ENCODE measurements around the gene NPTX1.

NPTX1 gene

GRCh38 chr17:80443498-80443897 lies 32.9 kb downstream of the NPTX1 start:
- FAIRE-seq, result no peak

DNA sequence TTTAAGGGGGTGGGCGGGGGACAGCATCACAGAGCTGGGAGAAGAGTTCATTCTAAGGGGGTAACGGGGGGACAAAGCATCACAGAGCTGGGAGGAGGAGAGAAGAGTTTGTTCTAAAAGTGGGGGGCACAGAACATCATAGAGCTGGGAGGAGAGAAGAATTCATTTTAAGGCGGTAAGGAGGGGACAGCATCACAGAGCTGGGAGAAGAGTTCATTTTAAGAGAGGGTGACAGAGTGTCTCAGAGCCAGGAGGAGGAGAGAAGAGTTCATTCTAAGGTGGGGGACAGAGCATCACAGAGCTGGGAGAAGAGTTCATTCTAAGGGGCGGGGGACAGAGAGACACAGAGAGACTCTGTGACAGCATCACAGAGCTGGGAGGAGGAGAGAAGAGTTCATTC lies 33.6 kb downstream of the NPTX1 start:
- FAIRE-seq, result no peak

GRCh38 chr17:80442323-80442659 lies 34.1 kb downstream of the NPTX1 start:
- FAIRE-seq, result no peak

DNA sequence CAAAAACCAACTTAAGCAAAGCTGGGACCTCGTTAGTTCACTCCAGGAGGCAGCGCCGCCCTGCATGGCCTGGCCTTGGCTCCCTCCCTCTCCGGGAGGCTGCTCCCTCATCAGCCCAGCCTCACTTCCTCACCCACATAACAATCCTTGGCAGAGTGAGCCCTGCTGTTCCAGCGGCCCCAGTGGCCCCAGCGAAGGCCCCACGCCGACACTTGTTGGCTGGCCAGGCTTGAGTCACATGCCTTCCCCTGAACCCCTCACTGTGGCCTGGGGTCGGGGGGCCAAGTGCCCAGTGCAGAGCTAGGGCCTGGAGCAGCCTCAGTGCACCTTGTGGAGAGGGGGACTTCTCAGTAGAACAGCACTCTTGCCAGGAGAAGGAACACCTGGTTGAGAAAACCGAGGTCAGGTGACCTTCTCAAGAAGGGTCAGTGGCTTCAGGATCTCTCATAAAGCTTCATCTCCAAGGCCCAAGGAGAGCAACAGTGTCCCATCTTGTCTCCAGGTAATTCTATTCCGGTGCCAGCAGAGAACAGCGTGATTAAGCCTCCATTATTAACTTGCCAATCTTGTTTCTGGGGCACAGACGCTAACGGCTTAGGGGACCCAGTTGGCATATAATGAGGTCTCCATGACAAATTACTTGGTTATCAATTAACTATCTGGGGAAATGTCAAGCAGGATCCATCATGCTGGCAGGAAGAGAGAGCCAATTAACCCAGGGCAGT lies 34.6 kb downstream of the NPTX1 start:
- FAIRE-seq, result no peak

- FAIRE-seq, result no peak
Observed at GRCh38 chr17:80441133-80441578, 35.3 kb downstream of the NPTX1 start.

GRCh38 chr17:80439499-80439898 lies 36.9 kb downstream of the NPTX1 start:
- no peak for FAIRE-seq

DNA sequence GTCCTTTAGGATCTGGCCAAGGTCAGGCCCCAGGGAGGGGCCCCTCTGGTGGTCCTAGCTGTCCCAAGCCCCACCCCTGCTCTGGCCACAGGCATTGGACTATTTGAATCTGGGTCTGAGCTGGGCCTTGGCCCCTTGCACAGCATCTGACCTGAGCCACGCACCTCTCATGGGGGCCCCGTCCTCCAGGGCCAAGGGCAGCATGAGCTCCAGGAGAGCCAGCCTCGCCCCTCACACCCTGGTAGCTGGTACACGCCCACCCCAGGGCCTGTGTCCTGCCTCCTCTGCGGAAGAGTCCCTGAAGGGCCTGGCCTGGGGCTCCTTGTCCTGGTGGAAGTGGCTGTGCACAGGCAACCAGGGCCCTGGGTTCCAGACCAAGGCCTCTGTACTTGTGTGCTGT lies 37.6 kb downstream of the NPTX1 start:
- FAIRE-seq, result no peak

GRCh38 chr17:80437532-80437931 lies 38.9 kb downstream of the NPTX1 start:
- no peak for FAIRE-seq

GRCh38 chr17:80433916-80434666 lies 42.3 kb downstream of the NPTX1 start:
- no peak for FAIRE-seq

DNA sequence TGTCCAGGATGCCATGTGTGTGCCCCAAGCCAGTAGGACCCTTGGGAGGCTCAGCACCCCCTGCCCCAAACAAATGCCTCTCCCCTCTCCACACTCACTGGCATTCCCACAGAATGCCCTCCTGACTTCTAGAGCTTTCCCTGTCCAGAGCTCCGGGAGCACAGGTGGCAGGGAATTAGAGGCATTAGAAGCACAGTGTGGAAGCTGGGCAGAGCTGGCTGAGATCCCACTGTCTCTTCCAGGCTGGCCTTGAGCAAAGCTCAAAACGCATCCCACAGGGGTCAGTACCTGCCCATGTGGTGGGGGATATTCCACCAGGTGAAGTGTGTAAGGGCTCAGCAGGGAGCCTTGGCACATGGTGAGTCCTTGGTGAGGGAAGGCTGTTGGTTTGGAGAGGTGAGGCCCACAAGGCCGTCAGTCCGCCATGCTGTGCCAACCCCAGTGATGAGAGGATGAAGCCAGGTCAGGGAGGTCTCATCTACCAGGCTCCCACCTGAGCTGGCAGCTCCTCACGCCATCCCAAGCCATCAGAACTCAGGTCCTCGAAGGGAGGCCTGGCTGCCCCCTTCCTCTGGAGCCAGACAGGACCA lies 43.4 kb downstream of the NPTX1 start:
- no peak for FAIRE-seq

- no peak for FAIRE-seq
Observed at GRCh38 chr17:80432350-80432955, 44.0 kb downstream of the NPTX1 start.

DNA sequence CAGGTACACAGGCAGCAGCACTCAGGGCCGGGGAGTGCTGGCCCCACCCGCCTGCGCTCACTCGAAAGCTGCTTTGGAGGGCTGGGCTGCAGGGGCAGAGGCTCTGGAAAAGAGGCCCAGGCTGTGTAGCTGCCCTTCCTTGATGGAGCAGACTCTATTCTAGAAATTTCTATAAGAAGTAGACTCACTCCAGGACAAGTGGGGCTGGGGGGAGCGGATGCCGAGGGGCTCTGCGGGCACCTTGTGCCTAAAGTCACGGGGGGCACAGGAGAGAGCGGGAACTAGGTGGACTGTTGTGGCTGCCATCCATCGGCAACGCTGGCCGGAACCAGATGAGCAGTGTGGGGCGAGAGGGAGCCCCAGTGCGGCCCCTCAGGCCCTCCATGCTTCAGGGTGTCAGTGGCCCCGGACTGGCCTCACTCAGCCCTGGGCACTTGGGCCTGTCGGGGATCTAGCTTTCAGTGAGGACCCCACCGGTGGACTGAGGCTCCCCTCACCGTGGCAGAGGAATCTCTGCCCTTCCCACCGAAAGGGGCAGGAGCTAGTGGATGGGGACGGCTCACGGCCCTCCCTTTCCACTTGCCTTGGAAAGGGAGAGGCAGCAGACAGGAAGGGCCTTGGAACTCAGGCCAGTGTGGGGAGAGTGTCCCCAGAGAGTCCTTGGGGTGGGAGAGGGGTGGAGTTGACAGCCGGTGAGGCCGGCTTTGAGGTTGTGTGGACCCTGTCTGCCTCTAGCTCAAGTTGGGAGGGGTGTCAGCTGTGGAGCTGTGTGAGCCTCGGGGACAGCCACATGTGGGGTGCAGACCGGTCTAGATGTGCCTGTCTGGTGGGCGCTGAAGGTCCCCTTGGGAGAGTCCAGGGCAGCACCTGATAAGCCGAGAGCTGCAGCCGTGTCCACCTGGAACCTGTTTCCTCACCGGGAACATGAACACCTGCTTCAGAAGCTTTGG lies 44.9 kb downstream of the NPTX1 start:
- no peak for FAIRE-seq

DNA sequence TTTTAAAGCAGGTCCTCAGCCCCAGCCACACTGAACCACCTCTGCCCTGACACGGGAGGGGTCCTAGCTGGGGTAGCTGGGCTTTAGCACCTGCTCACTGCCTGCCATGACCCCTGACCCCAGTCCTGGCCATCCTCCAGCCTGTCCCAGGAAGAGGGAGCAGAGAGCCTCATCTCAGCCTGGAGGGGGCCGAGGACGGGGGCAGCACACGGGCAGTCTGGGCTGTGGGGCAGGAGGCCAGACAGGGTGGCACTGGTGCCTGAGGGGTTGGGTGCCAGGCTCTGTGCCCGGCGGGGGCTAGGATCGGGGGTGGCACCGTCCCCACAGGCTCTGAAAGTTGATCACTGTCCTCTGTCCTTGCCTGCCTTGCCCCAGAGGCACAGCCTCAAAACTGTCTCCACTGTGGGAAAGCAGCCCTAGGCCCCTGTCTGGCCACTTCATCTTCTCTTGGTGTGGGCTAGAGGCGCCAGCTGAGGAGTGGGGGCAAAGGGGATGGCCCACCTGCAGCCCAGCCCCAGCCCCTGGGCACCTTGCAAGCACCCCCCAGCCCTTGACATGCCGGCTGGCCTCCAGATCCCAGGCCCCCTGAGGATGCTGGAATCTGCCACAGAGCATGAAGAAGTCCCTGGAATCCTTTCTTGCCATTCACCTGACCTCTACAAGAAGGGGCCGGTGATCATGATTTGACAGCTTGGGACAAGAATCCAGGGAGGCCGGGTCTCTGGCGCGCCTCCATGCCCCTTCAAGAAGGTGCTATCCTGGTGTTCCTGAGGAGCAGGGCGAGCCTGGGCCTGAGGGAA lies 45.8 kb downstream of the NPTX1 start:
- FAIRE-seq, result no peak

DNA sequence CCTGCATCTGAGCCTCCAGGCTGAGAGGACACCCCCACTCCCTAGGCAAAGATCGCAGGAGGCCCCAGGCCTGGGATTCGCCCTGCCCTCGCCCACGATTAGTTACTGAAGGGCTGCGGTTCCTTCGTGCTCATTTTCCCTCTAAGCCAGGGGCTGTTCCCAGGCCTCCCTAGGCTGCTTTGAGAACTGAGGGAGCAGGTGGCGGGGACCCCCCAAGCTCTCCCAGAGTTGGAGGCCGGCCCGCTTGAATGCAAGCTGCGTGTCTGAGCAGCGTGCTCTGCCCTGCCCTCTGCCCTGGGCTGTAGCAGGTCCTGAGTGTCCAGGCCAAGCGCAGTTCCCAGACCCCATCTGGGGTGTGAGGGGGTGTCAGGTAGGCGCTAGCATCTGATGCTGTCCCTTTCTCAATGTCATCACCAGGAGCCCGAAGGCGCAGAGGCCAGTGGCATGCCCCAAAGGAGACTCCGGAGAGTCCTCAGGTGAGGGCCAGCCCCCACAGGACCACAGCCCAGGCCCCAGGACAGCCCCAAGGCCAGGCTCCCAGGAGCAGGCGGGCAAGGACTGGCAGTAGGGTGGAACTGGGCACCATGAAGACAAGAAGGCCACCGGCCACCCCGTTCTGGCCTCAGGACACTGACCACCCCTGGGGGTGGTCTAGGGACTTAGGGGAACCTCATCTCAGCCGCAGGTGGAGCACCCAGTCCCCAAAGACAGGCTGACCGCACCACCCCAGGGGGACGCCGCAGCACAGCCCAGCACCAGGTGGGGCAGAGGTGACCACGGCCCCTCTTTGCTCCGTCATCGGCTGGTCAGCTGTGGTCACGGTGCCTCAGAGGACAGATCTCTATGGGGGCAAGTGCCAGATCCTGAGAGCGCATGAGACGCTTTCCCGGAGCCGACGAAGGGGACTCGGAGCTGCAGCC lies 46.8 kb downstream of the NPTX1 start:
- FAIRE-seq, result no peak

GRCh38 chr17:80428796-80429195 lies 47.6 kb downstream of the NPTX1 start:
- no peak for FAIRE-seq

DNA sequence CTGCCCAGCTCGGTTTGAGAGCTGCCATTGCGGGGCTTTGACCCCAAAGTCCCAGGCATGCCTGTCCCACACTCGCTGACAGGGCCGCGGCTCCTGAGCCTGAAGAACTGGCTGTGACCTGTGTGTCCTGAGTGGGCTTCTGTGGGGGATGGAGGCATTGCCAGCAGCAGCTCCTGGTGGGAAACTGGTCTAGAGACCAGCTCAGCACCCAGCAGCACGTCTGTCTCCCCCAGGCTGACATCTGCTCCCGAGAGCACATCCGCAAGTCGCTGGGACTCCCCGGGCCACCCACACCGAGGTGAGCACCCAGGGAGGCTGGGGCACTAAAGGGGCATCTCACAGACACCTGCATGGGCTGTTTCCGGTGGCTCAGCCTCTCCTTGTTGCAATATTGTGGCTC lies 48.0 kb downstream of the NPTX1 start:
- no peak for FAIRE-seq

DNA sequence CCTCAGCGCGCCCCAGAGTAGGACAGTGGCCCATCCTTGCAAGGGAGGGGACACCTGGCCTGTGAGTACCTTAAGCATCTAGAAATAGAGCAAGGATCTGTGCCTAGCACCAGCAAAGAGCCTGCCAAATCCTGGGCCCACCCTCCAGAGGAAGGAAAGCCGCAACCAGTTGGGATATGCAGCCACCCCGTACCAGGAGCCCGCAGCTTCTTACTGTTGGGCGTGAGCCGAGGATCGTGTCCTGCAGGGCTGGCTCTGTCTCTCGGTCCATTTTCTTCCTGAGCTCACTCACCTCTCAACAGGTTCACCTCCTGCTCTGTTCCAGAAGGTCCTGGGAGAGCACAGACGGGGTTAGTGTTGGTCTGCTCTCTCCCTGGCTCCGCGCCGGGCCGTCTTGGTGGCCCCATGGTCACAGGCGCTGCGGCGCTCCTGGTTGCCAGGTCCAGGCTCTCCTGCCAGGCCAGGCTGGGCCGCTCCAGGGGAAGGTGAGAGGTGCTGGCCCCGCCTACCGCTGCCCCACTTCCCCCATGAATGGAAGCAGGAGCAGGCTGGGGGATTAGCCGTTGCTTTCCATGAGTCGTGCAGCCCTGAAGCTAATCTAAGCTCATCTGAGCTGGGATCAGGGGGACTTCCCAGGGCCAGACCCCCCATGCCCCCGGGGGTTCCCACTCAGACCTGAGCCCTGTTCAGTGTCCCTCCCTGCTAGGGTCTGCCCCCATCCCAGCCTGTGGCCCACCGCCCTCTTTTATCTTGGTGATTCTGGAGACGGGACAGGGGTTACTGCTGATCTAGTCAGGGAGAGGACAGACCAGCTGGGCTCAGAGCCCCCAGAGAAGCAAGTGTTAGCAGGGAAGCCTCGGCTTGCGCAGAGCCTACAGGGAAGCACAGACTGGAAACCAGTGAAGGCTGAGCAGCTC lies 48.8 kb downstream of the NPTX1 start:
- no peak for FAIRE-seq

- no peak for FAIRE-seq
Observed at GRCh38 chr17:80426671-80427326, 49.6 kb downstream of the NPTX1 start.
